NCI-H748 treated with DMSO at 0.1 percent for 48 hours (cell line): ENCODE results near the gene MYL4.
"Not testable (repeated sequence)": the region's sequence is repeated elsewhere in the genome, so short reads cannot be mapped to it uniquely, and the experiment has no call there.

Source experiments
- DNase-seq: peaks from one replicate; lab custom pipeline; 2025; lab: John Stamatoyannopoulos, UW

MYL4 gene

GRCh38 chr17:47193931-47194511 lies 15.1 kb upstream of the MYL4 start:
- no peak for DNase-seq

DNA sequence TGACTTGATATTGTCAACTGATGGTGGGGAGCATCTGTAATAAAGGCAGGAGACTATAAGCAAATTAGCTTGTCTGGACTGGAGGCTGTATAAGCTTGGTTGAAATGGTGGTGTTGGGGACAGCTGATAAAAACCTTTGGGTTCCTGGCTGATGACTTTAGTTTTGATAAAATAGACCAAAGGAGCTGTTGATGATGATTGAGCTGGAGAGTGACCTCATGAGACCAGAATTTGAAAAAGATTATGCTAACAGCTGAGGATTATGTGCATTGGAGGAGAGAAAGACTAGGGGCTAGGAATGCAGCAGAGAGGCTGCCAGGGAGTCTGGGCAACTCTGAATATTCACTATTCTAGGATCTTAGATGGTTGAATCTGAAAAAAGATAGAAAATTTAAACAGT lies 11.3 kb upstream of the MYL4 start:
- DNase-seq: no peak

DNA sequence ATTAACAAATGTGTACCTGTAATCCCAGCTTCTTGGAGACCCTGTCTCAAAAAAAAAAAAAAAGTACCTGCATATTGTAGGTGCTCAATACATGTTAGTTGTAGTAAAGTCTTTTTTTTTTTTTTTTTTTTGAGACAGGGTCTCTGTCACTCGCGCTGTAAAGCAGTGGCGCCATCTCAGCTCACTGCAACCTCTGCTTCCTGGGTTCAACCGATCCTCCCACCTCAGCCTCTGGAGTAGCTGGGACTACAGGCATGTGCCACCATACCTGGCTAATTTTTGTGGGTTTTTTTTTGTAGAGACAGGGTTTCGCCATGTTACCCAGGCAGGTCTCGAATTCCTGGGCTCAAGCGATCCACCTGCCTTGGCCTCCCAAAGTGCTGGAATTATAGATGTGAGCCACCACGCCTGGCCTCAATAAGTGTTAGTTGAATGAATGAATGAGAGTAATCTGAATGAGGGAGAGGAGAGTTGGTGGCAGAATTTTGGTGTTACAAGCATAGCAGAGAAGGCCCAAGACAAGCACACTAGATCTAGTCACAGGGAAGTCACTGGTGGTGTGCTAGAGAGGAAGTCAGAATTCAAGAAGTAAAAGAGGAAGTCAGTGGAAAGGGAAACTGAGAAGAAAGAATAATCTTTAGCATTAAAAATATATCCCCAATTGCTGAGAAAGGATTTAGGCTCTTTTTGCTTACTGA lies 9.4 kb upstream of the MYL4 start:
- no peak for DNase-seq

GRCh38 chr17:47200325-47200664 lies 8.9 kb upstream of the MYL4 start:
- DNase-seq: no peak

GRCh38 chr17:47201166-47201565 lies 8.0 kb upstream of the MYL4 start:
- DNase-seq: no peak

DNA sequence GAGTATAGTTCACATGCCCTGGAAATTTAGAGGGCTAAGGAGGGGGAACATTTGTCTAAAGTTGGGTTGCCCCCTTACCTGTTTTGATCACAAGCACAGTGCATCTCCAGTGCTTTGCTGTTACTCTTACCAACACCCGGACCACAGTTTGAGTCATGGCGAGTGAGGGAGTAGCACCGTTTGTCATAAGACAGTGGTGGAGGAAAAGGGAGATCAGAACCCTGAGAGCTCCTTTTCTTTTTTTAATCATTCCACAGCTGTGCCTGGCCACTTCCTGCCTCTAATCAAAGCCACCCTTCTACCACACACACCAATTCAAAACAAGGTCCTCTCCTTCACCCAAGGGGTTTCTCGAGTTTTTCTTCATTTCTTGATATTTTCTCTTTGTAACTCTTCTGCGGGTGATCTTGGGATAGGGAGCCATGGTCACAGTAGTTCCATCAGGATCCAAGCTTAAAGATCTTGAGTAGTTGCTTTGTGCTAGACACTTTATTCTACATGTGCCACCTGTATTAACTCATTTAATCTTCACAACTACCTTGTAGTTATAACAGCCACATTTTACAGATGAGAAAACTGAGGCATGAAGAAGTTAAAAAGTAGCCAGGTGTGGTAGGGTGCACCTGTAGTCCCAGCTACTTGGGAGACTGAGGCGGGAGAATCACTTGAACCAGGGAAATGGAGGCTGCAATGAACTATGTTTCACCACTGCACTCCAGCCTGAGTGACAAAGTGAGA lies 5.0 kb upstream of the MYL4 start:
- no peak for DNase-seq

GRCh38 chr17:47204722-47205418 lies 4.3 kb upstream of the MYL4 start:
- no peak for DNase-seq

DNA sequence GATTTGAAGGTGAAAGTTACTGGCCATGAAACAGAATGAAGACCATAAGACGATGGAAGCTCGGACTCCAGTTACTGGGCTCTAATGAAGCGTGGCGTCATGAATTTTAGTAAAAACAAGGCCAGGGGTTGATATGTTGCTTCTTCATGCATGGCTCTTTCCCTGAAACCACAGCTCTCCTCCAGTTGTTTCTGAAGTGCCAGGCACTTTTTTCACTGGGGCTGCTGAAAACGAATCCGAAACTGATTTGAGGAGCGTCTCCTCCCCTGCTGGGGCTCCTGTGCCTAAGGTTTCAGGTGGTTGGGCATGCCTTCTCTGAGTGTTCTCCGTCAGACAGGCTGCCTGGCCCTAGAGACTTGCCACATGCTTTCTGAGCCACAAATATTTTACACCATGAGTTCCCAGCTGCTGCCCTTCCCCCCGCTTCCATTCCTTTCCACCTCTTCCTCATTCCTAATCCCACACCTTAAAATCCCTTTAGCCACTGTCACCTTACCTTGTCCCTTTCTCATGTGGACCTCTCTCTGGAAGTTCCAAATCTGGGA lies 3.7 kb upstream of the MYL4 start:
- DNase-seq: no peak

DNA sequence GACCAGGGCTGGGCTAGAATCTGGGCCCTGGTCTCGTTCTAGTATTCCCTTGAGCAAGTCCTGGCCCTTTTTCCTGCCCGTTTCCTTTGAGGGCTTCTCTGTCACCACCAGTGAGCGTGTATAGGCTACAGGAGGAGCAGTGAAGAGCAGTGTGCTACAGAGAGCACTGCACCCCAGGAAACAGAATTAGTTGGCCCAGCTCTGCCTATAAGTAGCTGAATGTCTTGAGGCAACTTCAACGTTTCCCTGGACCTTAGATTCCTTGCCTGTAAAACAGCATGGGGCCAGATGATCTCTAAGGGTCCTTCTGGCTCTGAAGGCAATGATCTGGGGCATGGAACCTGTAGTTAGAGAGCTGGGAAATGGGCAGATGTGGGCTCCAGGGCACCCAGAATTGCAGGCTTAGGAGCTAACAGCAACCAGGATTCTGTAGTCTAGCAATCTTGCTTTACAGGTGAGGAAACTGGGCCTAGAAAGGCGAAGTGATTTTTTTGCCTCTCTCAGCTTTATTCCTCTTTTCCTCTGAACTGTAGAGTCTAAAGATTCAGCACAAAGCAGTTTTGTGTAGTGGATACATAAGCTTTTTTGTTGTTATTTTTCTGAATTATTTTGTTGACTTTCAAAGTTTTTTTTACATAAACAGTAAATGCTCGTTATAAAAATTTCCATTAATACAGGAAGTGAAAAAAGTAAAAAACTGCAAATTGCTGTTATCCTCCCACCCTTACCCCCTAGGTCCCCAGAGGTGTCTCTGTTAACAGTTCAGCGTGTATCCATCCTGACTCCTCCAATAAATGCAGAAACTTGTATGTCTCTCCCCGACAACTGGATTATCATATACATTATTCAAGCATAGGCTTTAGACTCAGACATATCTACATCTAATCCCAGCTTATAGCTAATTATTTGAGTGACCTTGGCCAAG lies 1.7 kb upstream of the MYL4 start:
- DNase-seq: no peak

- DNase-seq: no peak
Observed at GRCh38 chr17:47209499-47209898, 351 bp downstream of the MYL4 start.

GRCh38 chr17:47210105-47210504 lies 957 bp downstream of the MYL4 start:
- no peak for DNase-seq

- no peak for DNase-seq
Observed at GRCh38 chr17:47210779-47211178, 1.6 kb downstream of the MYL4 start.

DNA sequence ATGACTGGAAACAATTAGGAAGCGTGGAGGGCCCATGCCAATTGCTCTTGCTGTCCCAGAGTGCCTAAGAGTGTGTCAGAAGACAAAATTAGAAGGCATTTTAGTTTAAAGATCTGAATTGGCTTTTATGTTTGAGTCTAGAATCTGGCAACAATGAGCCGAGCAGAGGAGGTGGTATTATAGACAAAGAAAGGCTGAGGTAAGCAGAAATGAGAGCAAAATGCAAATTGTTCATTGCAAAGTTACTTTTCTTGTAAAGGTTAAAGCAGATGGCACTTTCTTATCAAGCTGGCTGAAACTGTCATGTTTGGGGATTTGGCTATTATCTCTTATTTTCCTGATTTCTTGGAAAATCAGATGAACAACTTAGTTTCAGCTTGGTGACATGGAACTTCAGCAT lies 3.3 kb downstream of the MYL4 start:
- DNase-seq: no peak

DNA sequence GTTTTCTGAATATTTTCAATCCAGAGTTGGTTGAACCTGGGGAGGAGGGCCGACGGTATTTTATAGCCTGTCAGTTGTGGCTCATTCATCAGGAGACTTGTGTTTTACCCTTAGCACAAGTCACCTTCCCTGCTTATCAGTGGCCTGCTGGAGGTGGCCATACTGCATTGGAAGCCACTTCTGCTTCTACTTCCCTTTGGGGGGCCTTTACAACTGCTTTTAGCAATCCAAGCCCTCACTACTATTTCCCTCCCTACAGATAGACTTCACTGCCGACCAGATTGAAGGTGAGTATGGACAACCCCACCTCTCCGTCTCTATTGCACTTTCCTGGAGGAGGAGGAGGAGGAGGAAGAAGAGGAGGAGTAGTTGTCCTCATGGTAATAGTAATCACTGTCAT lies 4.4 kb downstream of the MYL4 start:
- DNase-seq: no peak

GRCh38 chr17:47214931-47215330 lies 5.8 kb downstream of the MYL4 start:
- DNase-seq: no peak

- DNase-seq: not testable (repeated sequence)
Observed at GRCh38 chr17:47216821-47217220, 7.7 kb downstream of the MYL4 start.

GRCh38 chr17:47217279-47217678 lies 8.1 kb downstream of the MYL4 start:
- DNase-seq: not testable (repeated sequence)

- no peak for DNase-seq
Observed at GRCh38 chr17:47218896-47219430, 9.8 kb downstream of the MYL4 start.

GRCh38 chr17:47219621-47220475 lies 10.7 kb downstream of the MYL4 start:
- DNase-seq: no peak

GRCh38 chr17:47220531-47220999 lies 11.4 kb downstream of the MYL4 start:
- peak; percentile 2 for DNase-seq
